SK-N-SH (cell line): ENCODE results near the gene ENOX2.

Source experiments
- CTCF ChIP-seq: fragments of 200-600 bp; sonication (generic); IDR thresholded peaks from 2 replicates; pipeline ENCODE4 v1.6.1; 2017; ENCODE audit warnings: antibody characterized with exemption, mild to moderate bottlenecking, moderate library complexity
- FOXM1 ChIP-seq: IDR thresholded peaks from 2 replicates; pipeline ENCODE4 v1.4.0; 2012; ENCODE audit warnings: low read depth, mild to moderate bottlenecking
- JUND ChIP-seq: IDR thresholded peaks from 2 replicates; pipeline ENCODE4 v1.4.0; 2012
- MAX ChIP-seq: IDR thresholded peaks from 2 replicates; pipeline ENCODE4 v1.4.0; 2012; ENCODE audit warnings: low read depth
- PBX3 ChIP-seq: IDR thresholded peaks from 2 replicates; pipeline ENCODE4; 2012
- POLR2AphosphoS5 ChIP-seq: IDR thresholded peaks from 2 replicates; pipeline ENCODE4 v1.6.1; 2012; ENCODE audit warnings: low read depth, low read length
- RAD21 ChIP-seq: IDR thresholded peaks from 2 replicates; pipeline ENCODE4 v1.6.1; 2012; ENCODE audit warnings: mild to moderate bottlenecking, low read length
- SIN3A ChIP-seq: IDR thresholded peaks from 2 replicates; pipeline ENCODE4 v1.6.1; 2012; ENCODE audit warnings: low read depth, mild to moderate bottlenecking, low read length, moderate library complexity, borderline replicate concordance
- TCF12 ChIP-seq: IDR thresholded peaks from 2 replicates; pipeline ENCODE4 v1.4.0; 2012
- TEAD4 ChIP-seq: IDR thresholded peaks from 2 replicates; pipeline ENCODE4 v1.4.0; 2012; ENCODE audit warnings: mild to moderate bottlenecking, borderline replicate concordance; ENCODE audit not compliant: insufficient read depth

GRCh38 chrX:130857207-130857606 is 45.8 kb downstream of the ENOX2 start:
- no peak for TF ChIP-seq CTCF
- no peak for TF ChIP-seq TEAD4
- TF ChIP-seq POLR2AphosphoS5 = no peak
- no peak for TF ChIP-seq TCF12
- no peak for TF ChIP-seq SIN3A
- no peak for TF ChIP-seq RAD21
- no peak for TF ChIP-seq FOXM1
- TF ChIP-seq PBX3 = no peak
- no peak for TF ChIP-seq MAX
- no peak for TF ChIP-seq JUND
